ENCODE results near the gene HPSE2. TPM values are rescaled to one million over a fixed set of nuclear protein-coding genes. Genes with fewer than 3 reads are reported as not detected.

The HPSE2 gene
- total and polyA plus RNA-seq, 2 experiments from 2014 or later = 0.10 to 0.24 TPM

GRCh38 chr10:98956576-98957260 lies 278.9 kb downstream of the HPSE2 start:
- H4K20me1 ChIP-seq (replicated peaks; ENCODE audit: insufficient read depth) = no peaks in the 10 kb centered on the region
- no peak overlapping the region for H3K4me3 Mint-ChIP-seq
- no peak for ATAC-seq
- no peak overlapping the region for H3K4me2 ChIP-seq
- no peaks in the 10 kb centered on the region for H3K36me3 Mint-ChIP-seq (ENCODE audit: low read depth)
- H3K27ac ChIP-seq (ENCODE audit: low read depth) = no peak overlapping the region
- no peaks in the 10 kb centered on the region for H3K79me2 ChIP-seq (replicated peaks; ENCODE audit: insufficient read depth)
- no peak overlapping the region for H3K27ac Mint-ChIP-seq
- no peaks in the 10 kb centered on the region for H3K9me2 ChIP-seq (ENCODE audit: insufficient read depth)
- no peaks in the 10 kb centered on the region for H3K27me3 Mint-ChIP-seq (ENCODE audit: insufficient read depth, low read depth, poor library complexity)
- H3K4me1 Mint-ChIP-seq = peaks cover 9% of the 10 kb centered on the region; the same call in 2 of the 3 replicates
- H3K36me3 ChIP-seq (ENCODE audit: insufficient read depth) = no peaks in the 10 kb centered on the region
- no peaks in the 10 kb centered on the region for H3F3A ChIP-seq (replicated peaks; ENCODE audit: low read depth)
- no peak overlapping the region for H3K4me3 ChIP-seq
- H3K4me1 ChIP-seq (ENCODE audit: insufficient read depth) = no peaks in the 10 kb centered on the region
- H3K27me3 ChIP-seq (ENCODE audit: insufficient read depth) = no peaks in the 10 kb centered on the region
- DNase-seq (ENCODE audit: low spot score) = no peak
- H3K9me3 Mint-ChIP-seq = no peaks in the 10 kb centered on the region
- peak overlapping the region; percentile 34; the same call in 1 of the 2 replicates for H2AFZ ChIP-seq
- no peak for TF ChIP-seq ZNF114 (CRISPR knock-in tag; IDR thresholded peaks at IDR 0.05)

DNA sequence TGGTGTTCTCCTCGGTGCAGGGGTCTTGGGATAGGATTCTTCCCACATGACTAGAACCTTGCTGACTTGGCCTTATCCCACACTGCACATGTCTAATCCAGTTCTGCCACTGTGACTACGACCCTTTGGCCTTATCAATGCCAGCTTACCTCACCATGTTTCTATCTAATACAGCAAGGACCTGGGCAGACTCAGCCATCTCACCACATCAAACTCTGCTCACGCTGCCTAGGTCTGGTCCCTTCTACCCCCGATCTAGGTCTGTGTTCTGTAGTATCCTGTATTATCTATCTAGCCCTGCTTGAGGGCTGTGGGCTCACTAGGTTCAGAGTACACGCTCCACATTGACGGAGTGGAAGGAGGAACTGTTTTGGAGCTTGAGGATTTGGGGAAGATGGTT lies 282.4 kb downstream of the HPSE2 start:
- Mint-ChIP-seq H3K36me3 (ENCODE audit: low read depth) (no peaks in the 10 kb centered on the region), H3K27me3 (ENCODE audit: insufficient read depth, low read depth, poor library complexity) (no peaks in the 10 kb centered on the region)
- no peak for ATAC-seq
- no peak for TF ChIP-seq STAT1 (IDR thresholded peaks at IDR 0.05; ENCODE audit: unreplicated experiment)
- TF ChIP-seq POLR2AphosphoS5 (IDR thresholded peaks at IDR 0.05; ENCODE audit: low read depth) = no peak
- TF ChIP-seq, protein P1, sequence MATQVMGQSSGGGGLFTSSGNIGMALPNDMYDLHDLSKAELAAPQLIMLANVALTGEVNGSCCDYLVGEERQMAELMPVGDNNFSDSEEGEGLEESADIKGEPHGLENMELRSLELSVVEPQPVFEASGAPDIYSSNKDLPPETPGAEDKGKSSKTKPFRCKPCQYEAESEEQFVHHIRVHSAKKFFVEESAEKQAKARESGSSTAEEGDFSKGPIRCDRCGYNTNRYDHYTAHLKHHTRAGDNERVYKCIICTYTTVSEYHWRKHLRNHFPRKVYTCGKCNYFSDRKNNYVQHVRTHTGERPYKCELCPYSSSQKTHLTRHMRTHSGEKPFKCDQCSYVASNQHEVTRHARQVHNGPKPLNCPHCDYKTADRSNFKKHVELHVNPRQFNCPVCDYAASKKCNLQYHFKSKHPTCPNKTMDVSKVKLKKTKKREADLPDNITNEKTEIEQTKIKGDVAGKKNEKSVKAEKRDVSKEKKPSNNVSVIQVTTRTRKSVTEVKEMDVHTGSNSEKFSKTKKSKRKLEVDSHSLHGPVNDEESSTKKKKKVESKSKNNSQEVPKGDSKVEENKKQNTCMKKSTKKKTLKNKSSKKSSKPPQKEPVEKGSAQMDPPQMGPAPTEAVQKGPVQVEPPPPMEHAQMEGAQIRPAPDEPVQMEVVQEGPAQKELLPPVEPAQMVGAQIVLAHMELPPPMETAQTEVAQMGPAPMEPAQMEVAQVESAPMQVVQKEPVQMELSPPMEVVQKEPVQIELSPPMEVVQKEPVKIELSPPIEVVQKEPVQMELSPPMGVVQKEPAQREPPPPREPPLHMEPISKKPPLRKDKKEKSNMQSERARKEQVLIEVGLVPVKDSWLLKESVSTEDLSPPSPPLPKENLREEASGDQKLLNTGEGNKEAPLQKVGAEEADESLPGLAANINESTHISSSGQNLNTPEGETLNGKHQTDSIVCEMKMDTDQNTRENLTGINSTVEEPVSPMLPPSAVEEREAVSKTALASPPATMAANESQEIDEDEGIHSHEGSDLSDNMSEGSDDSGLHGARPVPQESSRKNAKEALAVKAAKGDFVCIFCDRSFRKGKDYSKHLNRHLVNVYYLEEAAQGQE (IDR thresholded peaks at IDR 0.05; ENCODE audit: unreplicated experiment) = no peak
- TF ChIP-seq ZNF331 (CRISPR knock-in tag; IDR thresholded peaks at IDR 0.05; ENCODE audit: low read depth) = no peak
- TF ChIP-seq EZH2phosphoT487 (IDR thresholded peaks at IDR 0.05; ENCODE audit: unreplicated experiment) = no peak
- TF ChIP-seq, protein P2, sequence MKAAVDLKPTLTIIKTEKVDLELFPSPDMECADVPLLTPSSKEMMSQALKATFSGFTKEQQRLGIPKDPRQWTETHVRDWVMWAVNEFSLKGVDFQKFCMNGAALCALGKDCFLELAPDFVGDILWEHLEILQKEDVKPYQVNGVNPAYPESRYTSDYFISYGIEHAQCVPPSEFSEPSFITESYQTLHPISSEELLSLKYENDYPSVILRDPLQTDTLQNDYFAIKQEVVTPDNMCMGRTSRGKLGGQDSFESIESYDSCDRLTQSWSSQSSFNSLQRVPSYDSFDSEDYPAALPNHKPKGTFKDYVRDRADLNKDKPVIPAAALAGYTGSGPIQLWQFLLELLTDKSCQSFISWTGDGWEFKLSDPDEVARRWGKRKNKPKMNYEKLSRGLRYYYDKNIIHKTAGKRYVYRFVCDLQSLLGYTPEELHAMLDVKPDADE (IDR thresholded peaks at IDR 0.05) = no peak
- no peak for TF ChIP-seq ZNF114 (CRISPR knock-in tag; IDR thresholded peaks at IDR 0.05)
- no peak for TF ChIP-seq CREB1 (CRISPR knock-in tag; IDR thresholded peaks at IDR 0.05; ENCODE audit: low read depth)
- no peak for TF ChIP-seq EZH2 (IDR thresholded peaks at IDR 0.05; ENCODE audit: low read depth, unreplicated experiment)
- no peak for TF ChIP-seq JUNB (IDR thresholded peaks at IDR 0.05; ENCODE audit: unreplicated experiment)
- no peak for TF ChIP-seq NANOG (IDR thresholded peaks at IDR 0.05; ENCODE audit: borderline replicate concordance)
- TF ChIP-seq, protein P3, sequence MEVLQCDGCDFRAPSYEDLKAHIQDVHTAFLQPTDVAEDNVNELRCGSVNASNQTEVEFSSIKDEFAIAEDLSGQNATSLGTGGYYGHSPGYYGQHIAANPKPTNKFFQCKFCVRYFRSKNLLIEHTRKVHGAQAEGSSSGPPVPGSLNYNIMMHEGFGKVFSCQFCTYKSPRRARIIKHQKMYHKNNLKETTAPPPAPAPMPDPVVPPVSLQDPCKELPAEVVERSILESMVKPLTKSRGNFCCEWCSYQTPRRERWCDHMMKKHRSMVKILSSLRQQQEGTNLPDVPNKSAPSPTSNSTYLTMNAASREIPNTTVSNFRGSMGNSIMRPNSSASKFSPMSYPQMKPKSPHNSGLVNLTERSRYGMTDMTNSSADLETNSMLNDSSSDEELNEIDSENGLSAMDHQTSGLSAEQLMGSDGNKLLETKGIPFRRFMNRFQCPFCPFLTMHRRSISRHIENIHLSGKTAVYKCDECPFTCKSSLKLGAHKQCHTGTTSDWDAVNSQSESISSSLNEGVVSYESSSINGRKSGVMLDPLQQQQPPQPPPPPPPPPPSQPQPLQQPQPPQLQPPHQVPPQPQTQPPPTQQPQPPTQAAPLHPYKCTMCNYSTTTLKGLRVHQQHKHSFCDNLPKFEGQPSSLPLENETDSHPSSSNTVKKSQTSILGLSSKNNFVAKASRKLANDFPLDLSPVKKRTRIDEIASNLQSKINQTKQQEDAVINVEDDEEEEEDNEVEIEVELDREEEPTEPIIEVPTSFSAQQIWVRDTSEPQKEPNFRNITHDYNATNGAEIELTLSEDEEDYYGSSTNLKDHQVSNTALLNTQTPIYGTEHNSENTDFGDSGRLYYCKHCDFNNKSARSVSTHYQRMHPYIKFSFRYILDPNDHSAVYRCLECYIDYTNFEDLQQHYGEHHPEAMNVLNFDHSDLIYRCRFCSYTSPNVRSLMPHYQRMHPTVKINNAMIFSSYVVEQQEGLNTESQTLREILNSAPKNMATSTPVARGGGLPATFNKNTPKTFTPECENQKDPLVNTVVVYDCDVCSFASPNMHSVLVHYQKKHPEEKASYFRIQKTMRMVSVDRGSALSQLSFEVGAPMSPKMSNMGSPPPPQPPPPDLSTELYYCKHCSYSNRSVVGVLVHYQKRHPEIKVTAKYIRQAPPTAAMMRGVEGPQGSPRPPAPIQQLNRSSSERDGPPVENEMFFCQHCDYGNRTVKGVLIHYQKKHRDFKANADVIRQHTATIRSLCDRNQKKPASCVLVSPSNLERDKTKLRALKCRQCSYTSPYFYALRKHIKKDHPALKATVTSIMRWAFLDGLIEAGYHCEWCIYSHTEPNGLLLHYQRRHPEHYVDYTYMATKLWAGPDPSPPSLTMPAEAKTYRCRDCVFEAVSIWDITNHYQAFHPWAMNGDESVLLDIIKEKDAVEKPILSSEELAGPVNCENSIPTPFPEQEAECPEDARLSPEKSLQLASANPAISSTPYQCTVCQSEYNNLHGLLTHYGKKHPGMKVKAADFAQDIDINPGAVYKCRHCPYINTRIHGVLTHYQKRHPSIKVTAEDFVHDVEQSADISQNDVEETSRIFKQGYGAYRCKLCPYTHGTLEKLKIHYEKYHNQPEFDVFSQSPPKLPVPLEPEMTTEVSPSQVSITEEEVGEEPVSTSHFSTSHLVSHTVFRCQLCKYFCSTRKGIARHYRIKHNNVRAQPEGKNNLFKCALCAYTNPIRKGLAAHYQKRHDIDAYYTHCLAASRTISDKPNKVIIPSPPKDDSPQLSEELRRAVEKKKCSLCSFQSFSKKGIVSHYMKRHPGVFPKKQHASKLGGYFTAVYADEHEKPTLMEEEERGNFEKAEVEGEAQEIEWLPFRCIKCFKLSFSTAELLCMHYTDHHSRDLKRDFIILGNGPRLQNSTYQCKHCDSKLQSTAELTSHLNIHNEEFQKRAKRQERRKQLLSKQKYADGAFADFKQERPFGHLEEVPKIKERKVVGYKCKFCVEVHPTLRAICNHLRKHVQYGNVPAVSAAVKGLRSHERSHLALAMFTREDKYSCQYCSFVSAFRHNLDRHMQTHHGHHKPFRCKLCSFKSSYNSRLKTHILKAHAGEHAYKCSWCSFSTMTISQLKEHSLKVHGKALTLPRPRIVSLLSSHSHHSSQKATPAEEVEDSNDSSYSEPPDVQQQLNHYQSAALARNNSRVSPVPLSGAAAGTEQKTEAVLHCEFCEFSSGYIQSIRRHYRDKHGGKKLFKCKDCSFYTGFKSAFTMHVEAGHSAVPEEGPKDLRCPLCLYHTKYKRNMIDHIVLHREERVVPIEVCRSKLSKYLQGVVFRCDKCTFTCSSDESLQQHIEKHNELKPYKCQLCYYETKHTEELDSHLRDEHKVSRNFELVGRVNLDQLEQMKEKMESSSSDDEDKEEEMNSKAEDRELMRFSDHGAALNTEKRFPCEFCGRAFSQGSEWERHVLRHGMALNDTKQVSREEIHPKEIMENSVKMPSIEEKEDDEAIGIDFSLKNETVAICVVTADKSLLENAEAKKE (CRISPR knock-in tag; IDR thresholded peaks at IDR 0.05) = no peak

More for the DNA sequence above, 282.4 kb downstream of the HPSE2 start:
- no peaks in the 10 kb centered on the region for H3K36me3 ChIP-seq (ENCODE audit: insufficient read depth)
- no peak overlapping the region for H3K27ac ChIP-seq (ENCODE audit: low read depth)
- no peak overlapping the region for H3K4me3 Mint-ChIP-seq
- H3K4me1 Mint-ChIP-seq = no peaks in the 10 kb centered on the region
- no peak overlapping the region for H2AFZ ChIP-seq
- no peak overlapping the region for H3K4me3 ChIP-seq
- H4K20me1 ChIP-seq (replicated peaks; ENCODE audit: insufficient read depth) = no peaks in the 10 kb centered on the region
- H3F3A ChIP-seq (replicated peaks; ENCODE audit: low read depth) = no peaks in the 10 kb centered on the region
- DNase-seq (ENCODE audit: low spot score) = no peak
- no peak overlapping the region for H3K4me2 ChIP-seq
- no peaks in the 10 kb centered on the region for H3K79me2 ChIP-seq (replicated peaks; ENCODE audit: insufficient read depth)
- H3K27me3 ChIP-seq (ENCODE audit: insufficient read depth) = no peaks in the 10 kb centered on the region
- H3K27ac Mint-ChIP-seq = no peak overlapping the region
- H3K4me1 ChIP-seq (ENCODE audit: insufficient read depth) = no peaks in the 10 kb centered on the region
- no peaks in the 10 kb centered on the region for H3K9me3 Mint-ChIP-seq
- no peaks in the 10 kb centered on the region for H3K9me2 ChIP-seq (ENCODE audit: insufficient read depth)

Data from GM23338 (cell line).